Large intestine (tissue), 3 donors: ENCODE results near the gene PPP1R37. TPM values are rescaled to one million over a fixed set of nuclear protein-coding genes. Genes with fewer than 3 reads are reported as not detected.

ENCODE experiments used
- DNase-seq, 2 donors: peaks; one replicate each; pipeline versions ENCODE4 v3.0.0 to v3.0.0-alpha.2; 2013
- H3K27ac ChIP-seq: one replicate; pipeline ENCODE4 v1.5.1; 2013; ENCODE audit warnings: low read length
- H3K27me3 ChIP-seq: 2 replicates; pipeline ENCODE4 v1.6.1; 2013; ENCODE audit warnings: low read length; ENCODE audit not compliant: control insufficient read depth, insufficient read depth
- H3K36me3 ChIP-seq: 2 replicates; pipeline ENCODE4 v1.6.1; 2013; ENCODE audit warnings: low read length; ENCODE audit not compliant: control insufficient read depth, insufficient read depth
- H3K4me1 ChIP-seq: one replicate; pipeline ENCODE4 v1.6.1; 2013; ENCODE audit warnings: low read length; ENCODE audit not compliant: control insufficient read depth, insufficient read depth
- H3K4me3 ChIP-seq: one replicate; pipeline ENCODE4 v1.5.1; 2013; ENCODE audit warnings: low read length
- H3K9me3 ChIP-seq: one replicate; pipeline ENCODE4 v1.6.1; 2013; ENCODE audit warnings: mild to moderate bottlenecking, low read depth, low read length, moderate library complexity; ENCODE audit not compliant: control insufficient read depth
- WGBS: methylation state at CpG from one replicate; pipeline ENCODE4 v1.1.5; 2013; ENCODE audit warnings: low lambda C conversion rate; ENCODE audit not compliant: insufficient coverage; 5-methylcytosine and 5-hydroxymethylcytosine counted together
- polyA plus RNA-seq: library from polyadenylated mRNA; unstranded; fragments of 120-200 nt; gene quantifications from one replicate; pipeline ENCODE4 v1.2.1, GENCODE V29; 2013

The PPP1R37 gene
- polyA plus RNA-seq, 1 donor = 40.3 TPM

GRCh38 chr19:45137179-45137761 is 44.3 kb downstream of the PPP1R37 start:
- Histone ChIP-seq H3K36me3 (peaks cover 33% of the 10 kb centered on the region), H3K4me1 (no peaks in the 10 kb centered on the region), H3K4me3 (no peak overlapping the region), H3K9me3 (no peaks in the 10 kb centered on the region), H3K27me3 (no peaks in the 10 kb centered on the region), H3K27ac (no peak overlapping the region)
- WGBS = 80% methylated on average over 1 of the region's 17 CpGs
- no peak for DNase-seq

DNA sequence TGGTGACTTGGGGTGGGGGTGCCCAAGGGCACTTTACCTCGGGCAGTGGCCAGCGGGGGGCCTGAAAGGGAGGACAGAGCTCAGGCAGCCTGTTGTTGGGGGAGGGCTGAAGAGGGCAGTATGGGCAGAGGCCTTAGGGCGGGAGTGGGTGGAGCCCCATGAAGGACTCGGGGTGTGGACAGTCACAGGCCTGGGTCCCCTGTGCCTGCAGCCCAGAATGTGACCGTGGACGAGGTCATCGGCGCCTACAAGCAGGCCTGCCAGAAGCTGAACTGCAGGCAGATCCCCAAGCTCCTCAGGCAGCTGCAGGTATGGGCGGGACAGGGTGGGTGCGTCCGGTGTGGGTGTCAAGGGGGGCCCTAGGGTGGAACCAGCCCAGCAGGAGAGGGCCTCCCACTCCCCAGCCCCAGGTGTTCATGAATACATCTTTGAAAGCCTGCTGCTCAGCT is 45.3 kb downstream of the PPP1R37 start:
- H3K27ac ChIP-seq = no peak overlapping the region
- no peaks in the 10 kb centered on the region for H3K27me3 ChIP-seq
- no peaks in the 10 kb centered on the region for H3K9me3 ChIP-seq
- H3K36me3 ChIP-seq = peaks cover 44% of the 10 kb centered on the region
- no peak overlapping the region for H3K4me3 ChIP-seq
- H3K4me1 ChIP-seq = no peaks in the 10 kb centered on the region
- no CpG with 5 or more reads among the region's 11 CpGs for WGBS
- no peak for DNase-seq

GRCh38 chr19:45139286-45140143 is 46.5 kb downstream of the PPP1R37 start:
- Histone ChIP-seq H3K27ac (no peak overlapping the region), H3K27me3 (no peaks in the 10 kb centered on the region), H3K36me3 (peaks cover 47% of the 10 kb centered on the region), H3K9me3 (no peaks in the 10 kb centered on the region), H3K4me1 (no peaks in the 10 kb centered on the region), H3K4me3 (no peak overlapping the region)
- no peak for DNase-seq
- WGBS = no CpG with 5 or more reads among the region's 24 CpGs

GRCh38 chr19:45140144-45140503 is 47.1 kb downstream of the PPP1R37 start:
- no peak overlapping the region for H3K27ac ChIP-seq
- no peaks in the 10 kb centered on the region for H3K27me3 ChIP-seq
- no peaks in the 10 kb centered on the region for H3K9me3 ChIP-seq
- H3K36me3 ChIP-seq = peaks cover 52% of the 10 kb centered on the region
- no peak overlapping the region for H3K4me3 ChIP-seq
- no peak for DNase-seq
- H3K4me1 ChIP-seq = no peaks in the 10 kb centered on the region
- no CpG with 5 or more reads among the region's 8 CpGs for WGBS

GRCh38 chr19:45140533-45140932 is 47.6 kb downstream of the PPP1R37 start:
- no peak for DNase-seq
- Histone ChIP-seq H3K36me3 (peaks cover 54% of the 10 kb centered on the region), H3K27ac (no peak overlapping the region), H3K4me3 (no peak overlapping the region), H3K27me3 (no peaks in the 10 kb centered on the region), H3K9me3 (no peaks in the 10 kb centered on the region), H3K4me1 (no peaks in the 10 kb centered on the region)
- no CpG with 5 or more reads among the region's 11 CpGs for WGBS

GRCh38 chr19:45141203-45141900 is 48.4 kb downstream of the PPP1R37 start:
- no peaks in the 10 kb centered on the region for H3K9me3 ChIP-seq
- DNase-seq = no peak
- no peaks in the 10 kb centered on the region for H3K27me3 ChIP-seq
- no peak overlapping the region for H3K4me3 ChIP-seq
- no peaks in the 10 kb centered on the region for H3K4me1 ChIP-seq
- H3K27ac ChIP-seq = no peak overlapping the region
- no CpG with 5 or more reads among the region's 28 CpGs for WGBS
- peaks cover 61% of the 10 kb centered on the region for H3K36me3 ChIP-seq

GRCh38 chr19:45142016-45142725 is 49.2 kb downstream of the PPP1R37 start:
- 100% methylated on average over 1 of the region's 33 CpGs for WGBS
- DNase-seq = no peak
- H3K9me3 ChIP-seq = no peaks in the 10 kb centered on the region
- no peaks in the 10 kb centered on the region for H3K27me3 ChIP-seq
- H3K4me1 ChIP-seq = no peaks in the 10 kb centered on the region
- H3K36me3 ChIP-seq = peaks cover 68% of the 10 kb centered on the region
- no peak overlapping the region for H3K27ac ChIP-seq
- no peak overlapping the region for H3K4me3 ChIP-seq

DNA sequence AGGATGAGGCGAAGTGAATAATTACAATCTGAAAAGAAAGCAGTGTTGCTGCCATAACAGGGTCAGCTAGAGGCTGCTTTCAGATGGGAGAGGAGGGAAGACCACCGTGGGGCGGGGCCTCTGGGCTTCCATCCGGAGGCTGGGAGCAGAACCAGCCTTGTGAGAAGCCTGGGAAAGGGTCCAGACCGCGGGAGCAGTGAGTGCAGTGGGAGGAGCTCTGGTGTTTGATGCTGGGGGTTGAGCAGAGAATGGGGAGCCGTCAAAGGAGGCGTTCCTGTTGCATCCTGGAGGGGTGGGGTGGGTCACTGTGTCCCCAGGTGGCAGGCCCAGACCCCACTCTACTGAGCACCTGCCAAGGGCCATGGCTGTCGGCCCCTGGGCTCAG is 49.7 kb downstream of the PPP1R37 start:
- no peak for DNase-seq
- H3K4me1 ChIP-seq = no peaks in the 10 kb centered on the region
- H3K36me3 ChIP-seq = peaks cover 69% of the 10 kb centered on the region
- WGBS = 100% methylated on average over 2 of the region's 9 CpGs
- no peaks in the 10 kb centered on the region for H3K9me3 ChIP-seq
- no peak overlapping the region for H3K4me3 ChIP-seq
- H3K27me3 ChIP-seq = no peaks in the 10 kb centered on the region
- no peak overlapping the region for H3K27ac ChIP-seq

DNA sequence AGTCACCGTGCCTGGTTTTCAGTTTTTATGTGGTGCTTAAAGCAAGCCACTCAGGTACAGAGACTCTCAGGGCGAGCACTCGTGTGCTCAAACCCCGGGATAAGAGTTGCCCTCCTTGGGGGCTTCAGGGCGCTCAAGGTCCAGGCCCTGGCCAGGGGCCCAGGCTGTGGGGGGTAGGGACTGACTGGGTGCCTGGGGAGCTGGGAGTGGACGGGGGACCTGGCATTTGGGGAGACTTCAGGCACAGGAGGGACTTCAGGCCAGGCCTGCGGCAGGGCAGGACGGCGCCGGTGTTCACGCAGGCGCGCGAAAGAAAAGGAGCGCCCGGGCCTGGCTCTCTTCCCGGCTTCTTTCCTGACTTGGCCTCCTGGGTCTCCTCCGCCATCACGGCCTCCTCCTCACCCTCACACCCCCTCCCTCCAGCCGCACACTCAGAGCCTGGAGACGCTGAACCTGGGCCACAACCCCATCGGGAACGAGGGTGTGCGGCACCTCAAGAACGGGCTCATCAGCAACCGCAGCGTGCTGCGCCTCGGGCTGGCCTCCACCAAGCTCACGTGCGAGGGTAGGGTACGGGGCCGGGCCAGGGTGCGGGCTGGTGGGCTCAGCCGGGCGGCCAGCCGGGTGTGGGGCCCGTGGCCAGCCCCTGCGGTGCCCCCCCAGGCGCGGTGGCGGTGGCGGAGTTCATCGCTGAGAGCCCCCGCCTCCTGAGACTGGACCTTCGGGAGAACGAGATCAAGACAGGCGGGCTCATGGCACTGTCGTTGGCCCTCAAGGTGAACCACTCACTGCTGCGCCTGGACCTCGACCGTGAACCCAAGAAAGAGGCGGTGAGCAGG is 51.7 kb downstream of the PPP1R37 start:
- Histone ChIP-seq H3K36me3 (peaks cover 69% of the 10 kb centered on the region), H3K4me1 (no peaks in the 10 kb centered on the region), H3K27me3 (no peaks in the 10 kb centered on the region), H3K9me3 (no peaks in the 10 kb centered on the region), H3K27ac (no peak overlapping the region), H3K4me3 (no peak overlapping the region)
- WGBS = no CpG with 5 or more reads among the region's 53 CpGs
- no peak for DNase-seq
